Adrenal gland (tissue), 12 donors: ENCODE measurements around the gene LRRC1. TPM values are rescaled to one million over a fixed set of nuclear protein-coding genes. Genes with fewer than 3 reads are reported as not detected.

Source experiments
- DNase-seq, 7 donors: peaks; one replicate each; pipeline ENCODE4 v3.0.0-alpha.2; 2019 to 2020
- H3K27ac ChIP-seq, 5 donors: fragments of 200-600 bp; sonication (generic) in 4 of 5; 1 replicate in 3 of 5; 2 replicates in 2 of 5; pipeline versions ENCODE4 v1.5.1 to v1.8.0; 2016 to 2020; ENCODE audit warnings: mild to moderate bottlenecking in 1 of 5
- H3K27me3 ChIP-seq: fragments of 200-600 bp; 2 replicates; pipeline ENCODE4 v1.8.0; 2021
- H3K36me3 ChIP-seq, 2 donors: fragments of 200-600 bp; replicated peaks in 1 of 2; 1 replicate in 1 of 2; 2 replicates in 1 of 2; pipeline versions ENCODE4 v1.5.1 to v1.8.0; 2018 to 2022
- H3K4me1 ChIP-seq, 2 donors: fragments of 200-600 bp; replicated peaks in 1 of 2; 1 replicate in 1 of 2; 2 replicates in 1 of 2; pipeline versions ENCODE4 v1.5.1 to v1.8.0; 2018 to 2021
- H3K4me3 ChIP-seq, 4 donors: fragments of 200-600 bp; sonication (generic) in 3 of 4; one replicate each; pipeline ENCODE4 v1.5.1; 2016 to 2018
- H3K9me3 ChIP-seq, 3 donors: fragments of 200-600 bp; sonication (generic) in 1 of 3; replicated peaks in 1 of 3; 1 replicate in 2 of 3; 2 replicates in 1 of 3; pipeline versions ENCODE4 v1.5.1 to v1.8.0; 2016 to 2021
- POLR2A ChIP-seq, 2 donors: fragments of 450-650 bp; IDR thresholded peaks; one replicate each; pipeline ENCODE4 v1.6.1; 2017; ENCODE audit warnings: antibody characterized with exemption in 2 of 2, mild to moderate bottlenecking in 2 of 2, moderate library complexity in 1 of 2
- WGBS, 4 donors: extraction: QIAGEN DNeasy Blood & Tissue Kit in 2 of 4; methylation state at CpG; one replicate each; pipeline versions ENCODE4 v1.1.5 to v1.1.7; 2013 to 2017; 5-methylcytosine and 5-hydroxymethylcytosine counted together
- intact Hi-C, 2 donors: fragments of 100-400 bp; cut with DNase I; formaldehyde crosslinking; loops; one replicate each; pipeline versions ENCODE4 v1.14.1 to v1.15.0; 2022 to 2023
- polyA plus RNA-seq, 3 donors: library from polyadenylated mRNA; stranded (reverse); fragments of 200-250 nt in 2 of 3; fragments of 350-450 nt in 1 of 3; fragmentation: Illumina TruSeq in 1 of 3; extraction: RNeasy Lipid Tissue Mini Kit (QIAGEN cat#74804) in 1 of 3; gene quantifications; one replicate each; pipeline ENCODE4 v1.2.3, GENCODE V29; 2013 to 2014
- total RNA-seq, 9 donors: library from RNA; depleted of rRNA in 4 of 9; stranded (reverse); fragments of >200 nt in 4 of 9; fragments of 120-200 nt in 1 of 9; fragmentation: NEBNext Ultra II Directional in 1 of 9; extraction: Animal tissue kit (Norgen Biotek cat#: 25700) in 1 of 9; gene quantifications; one replicate each; pipeline versions ENCODE4 v1.1.0 to v1.2.4, GENCODE V29; 2013 to 2023
- TF ChIP-seq, protein P1 (sequence below), 6 experiments: fragments of 450-650 bp in 4 of 6; fragments of 200-600 bp in 2 of 6; sonication (generic) in 1 of 6; IDR thresholded peaks; 1 replicate in 5 of 6; 2 replicates in 1 of 6; pipeline versions ENCODE4 v1.5.1 to v1.8.0; 2016 to 2021; ENCODE audit warnings: antibody characterized with exemption in 6 of 6, mild to moderate bottlenecking in 2 of 6, moderate library complexity in 1 of 6
- donor health status: healthy with polysubstance abuse.
- donor health status: Bipolar disorder and iron deficiency.
- donor health status: DM: yes; HTN: yes; CAD: no.
- donor health status: DM: no; HTN: no; CAD: no.
- donor health status: DM: no; HTN: no; CAD: no.
- donor health status: DM: yes; HTN: yes; CAD: no.

LRRC1 gene
- total and polyA plus RNA-seq, 12 donors, result 2.1 to 7.8 (median 4.5) TPM

DNA sequence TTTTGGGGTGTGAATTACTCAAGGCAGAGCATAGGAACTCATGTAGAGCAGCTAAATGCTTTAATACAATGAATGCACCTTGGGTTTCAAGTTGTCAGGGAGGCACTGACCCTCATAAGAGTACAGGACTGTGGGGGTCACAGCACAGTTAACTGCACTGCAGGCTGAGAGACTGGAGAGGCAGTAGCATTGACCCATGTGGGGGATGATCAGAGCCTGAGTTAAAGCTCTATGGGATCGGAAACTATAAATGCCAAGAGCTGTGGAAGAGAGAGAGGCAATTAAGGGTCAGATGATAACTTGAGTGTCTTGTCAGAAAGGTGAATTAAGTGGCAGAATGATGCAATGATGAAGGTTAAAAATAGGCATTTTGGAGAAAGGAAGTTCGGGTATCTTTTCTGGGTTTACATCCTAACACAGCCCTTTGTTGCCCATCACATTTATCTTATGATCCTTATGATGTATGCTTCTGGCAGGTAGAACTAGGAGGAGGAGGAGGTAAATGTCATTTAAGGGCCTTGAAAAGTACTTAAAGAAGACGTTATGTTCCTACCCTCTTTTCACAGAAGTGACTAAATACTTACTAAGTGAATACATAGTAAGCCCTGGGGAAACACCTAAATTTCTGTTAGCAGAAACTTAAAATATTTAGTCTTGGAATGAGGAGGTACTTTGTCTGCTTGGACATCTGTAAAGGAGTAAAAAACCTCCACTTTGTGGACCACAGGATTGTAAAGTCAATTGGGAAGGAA, 24.2 kb downstream of the LRRC1 start:
- no peak for DNase-seq
- H3K4me1 ChIP-seq, result no peaks in the 10 kb centered on the region
- no peak overlapping the region for H3K27ac ChIP-seq
- H3K27me3 ChIP-seq, result no peaks in the 10 kb centered on the region
- H3K4me3 ChIP-seq, result no peak overlapping the region
- 49 to 53% (median 52%) methylated on average over 3 of the region's 3 CpGs for WGBS, 4 donors
- no peaks in the 10 kb centered on the region for H3K36me3 ChIP-seq
- intact Hi-C loops, result no loop called here
- TF ChIP-seq, protein P1, sequence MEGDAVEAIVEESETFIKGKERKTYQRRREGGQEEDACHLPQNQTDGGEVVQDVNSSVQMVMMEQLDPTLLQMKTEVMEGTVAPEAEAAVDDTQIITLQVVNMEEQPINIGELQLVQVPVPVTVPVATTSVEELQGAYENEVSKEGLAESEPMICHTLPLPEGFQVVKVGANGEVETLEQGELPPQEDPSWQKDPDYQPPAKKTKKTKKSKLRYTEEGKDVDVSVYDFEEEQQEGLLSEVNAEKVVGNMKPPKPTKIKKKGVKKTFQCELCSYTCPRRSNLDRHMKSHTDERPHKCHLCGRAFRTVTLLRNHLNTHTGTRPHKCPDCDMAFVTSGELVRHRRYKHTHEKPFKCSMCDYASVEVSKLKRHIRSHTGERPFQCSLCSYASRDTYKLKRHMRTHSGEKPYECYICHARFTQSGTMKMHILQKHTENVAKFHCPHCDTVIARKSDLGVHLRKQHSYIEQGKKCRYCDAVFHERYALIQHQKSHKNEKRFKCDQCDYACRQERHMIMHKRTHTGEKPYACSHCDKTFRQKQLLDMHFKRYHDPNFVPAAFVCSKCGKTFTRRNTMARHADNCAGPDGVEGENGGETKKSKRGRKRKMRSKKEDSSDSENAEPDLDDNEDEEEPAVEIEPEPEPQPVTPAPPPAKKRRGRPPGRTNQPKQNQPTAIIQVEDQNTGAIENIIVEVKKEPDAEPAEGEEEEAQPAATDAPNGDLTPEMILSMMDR (IDR thresholded peaks at IDR 0.05), result no peak
- TF ChIP-seq POLR2A (IDR thresholded peaks at IDR 0.05), result no peak
- H3K9me3 ChIP-seq, result no peaks in the 10 kb centered on the region

DNA sequence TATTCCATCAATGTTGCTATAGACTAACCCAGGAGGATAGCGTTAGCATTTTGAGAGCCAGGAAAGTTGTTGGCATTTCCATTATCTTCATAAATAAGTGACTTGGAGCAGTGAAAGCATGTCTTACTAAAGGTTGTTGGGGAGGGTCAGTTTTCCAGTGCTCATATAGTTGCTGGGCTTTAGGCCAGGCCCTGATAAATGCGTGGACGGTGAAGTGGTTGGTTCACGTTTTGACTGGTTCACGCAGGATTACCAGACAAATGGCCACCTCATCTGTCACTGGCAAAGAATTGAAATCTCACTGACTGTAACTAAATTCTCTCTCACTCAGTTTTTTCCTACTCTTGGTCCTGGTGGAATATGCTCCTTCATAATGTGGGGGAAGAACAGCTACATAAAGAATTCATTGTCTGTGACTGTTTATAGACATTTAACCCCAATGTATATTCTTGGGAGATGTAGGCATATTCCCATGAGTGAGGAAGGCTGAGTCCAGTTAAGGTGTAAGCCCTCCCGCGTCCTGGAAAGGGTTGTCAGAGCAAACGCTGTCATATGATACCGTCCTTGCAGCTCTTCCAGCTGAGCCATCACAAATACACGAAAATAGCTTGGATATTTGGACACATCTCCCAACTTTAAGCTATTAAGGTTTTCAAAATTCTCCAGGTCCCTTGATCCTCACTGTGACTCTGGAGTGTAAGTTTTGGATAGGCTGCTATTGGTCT, 27.8 kb downstream of the LRRC1 start:
- intact Hi-C loops, result no loop called here
- TF ChIP-seq, protein P1 (IDR thresholded peaks at IDR 0.05), result no peak
- TF ChIP-seq POLR2A (IDR thresholded peaks at IDR 0.05), result no peak
- no peak for DNase-seq
- no peaks in the 10 kb centered on the region for H3K36me3 ChIP-seq
- no peaks in the 10 kb centered on the region for H3K9me3 ChIP-seq
- H3K4me1 ChIP-seq, result no peaks in the 10 kb centered on the region
- WGBS, 4 donors, result 82 to 94% (median 89%) methylated on average over 10 of the region's 10 CpGs
- H3K4me3 ChIP-seq, result no peak overlapping the region
- H3K27me3 ChIP-seq, result no peaks in the 10 kb centered on the region
- H3K27ac ChIP-seq, result no peak overlapping the region

DNA sequence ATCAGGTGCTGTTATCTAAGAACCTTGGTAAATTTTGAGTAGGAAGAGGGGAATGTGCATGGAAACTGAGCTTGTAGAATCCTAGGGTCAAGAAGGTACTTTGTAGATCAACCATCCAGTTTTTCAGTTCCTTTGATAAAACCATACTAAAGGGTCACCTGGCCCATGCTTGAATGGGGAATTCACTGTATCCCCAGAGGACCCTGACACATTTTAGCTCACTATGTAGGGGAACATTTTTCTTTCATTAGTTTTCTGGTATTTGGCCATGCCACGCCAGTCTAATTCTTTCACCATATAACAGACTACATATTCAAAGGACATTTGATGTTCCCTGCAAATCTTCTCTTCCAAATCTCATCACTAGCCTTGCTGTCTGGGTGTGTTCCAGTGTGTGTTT, 29.9 kb downstream of the LRRC1 start:
- no peaks in the 10 kb centered on the region for H3K27me3 ChIP-seq
- 94 to 100% (median 96%) methylated on average over 1 of the region's 1 CpG for WGBS, 4 donors
- H3K4me1 ChIP-seq, result no peaks in the 10 kb centered on the region
- H3K4me3 ChIP-seq, result no peak overlapping the region
- intact Hi-C loops, result no loop called here
- no peak for TF ChIP-seq POLR2A (IDR thresholded peaks at IDR 0.05)
- TF ChIP-seq, protein P1 (IDR thresholded peaks at IDR 0.05), result no peak
- no peaks in the 10 kb centered on the region for H3K9me3 ChIP-seq
- H3K27ac ChIP-seq, result no peak overlapping the region
- no peak for DNase-seq
- no peaks in the 10 kb centered on the region for H3K36me3 ChIP-seq

DNA sequence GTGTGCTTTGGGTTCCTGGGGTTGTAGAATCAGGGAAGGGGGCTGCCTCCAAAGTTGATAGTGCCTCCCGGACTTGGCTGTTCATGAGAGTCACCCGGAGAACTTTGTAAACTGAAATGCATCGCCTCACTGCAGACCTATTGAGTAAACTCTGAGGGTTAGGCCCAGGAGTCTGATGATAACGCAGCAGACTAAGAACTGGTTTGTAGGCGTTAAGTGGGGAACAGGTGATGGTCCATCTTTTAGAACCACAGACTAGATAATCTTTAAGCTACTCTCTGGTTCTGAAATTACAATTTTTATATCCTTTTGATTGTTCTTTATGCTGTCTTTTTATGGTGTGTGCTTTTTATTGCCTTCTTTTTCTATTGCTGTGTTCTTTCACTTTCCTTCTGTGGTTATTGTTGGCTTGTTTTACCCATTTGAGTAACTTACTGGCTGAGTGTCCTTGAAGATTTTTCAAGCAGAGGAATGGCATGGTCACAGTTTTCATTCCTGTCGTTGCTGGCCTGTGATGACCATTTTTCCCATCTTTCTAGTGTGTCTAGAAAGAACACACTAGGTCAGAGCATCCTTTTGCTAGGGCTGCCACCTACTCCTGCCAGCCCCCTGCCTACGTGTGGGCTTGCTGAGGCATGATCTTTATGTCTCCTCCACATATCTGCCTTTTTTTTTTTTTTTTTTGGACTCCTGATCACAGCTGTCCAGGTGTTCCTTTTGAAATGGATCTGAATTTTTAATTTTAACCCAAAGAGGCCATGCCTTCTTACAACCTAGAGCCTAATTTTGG, 30.9 kb downstream of the LRRC1 start:
- Histone ChIP-seq H3K4me3 (no peak overlapping the region), H3K9me3 (no peaks in the 10 kb centered on the region), H3K27ac (no peak overlapping the region), H3K4me1 (no peaks in the 10 kb centered on the region), H3K27me3 (no peaks in the 10 kb centered on the region), H3K36me3 (no peaks in the 10 kb centered on the region)
- 75 to 94% (median 87%) methylated on average over 7 of the region's 7 CpGs for WGBS, 4 donors
- intact Hi-C loops, result no loop called here
- TF ChIP-seq, protein P1 (IDR thresholded peaks at IDR 0.05), result no peak
- no peak for TF ChIP-seq POLR2A (IDR thresholded peaks at IDR 0.05)
- DNase-seq, result no peak
